AG08395 (cell line): Measurements from ENCODE around the gene FASTKD3.

Source experiments
- DNase-seq: peaks from one replicate; pipeline ENCODE4 v3.0.0; 2012; ENCODE audit warnings: mixed read lengths, low spot score

FASTKD3 gene

DNA sequence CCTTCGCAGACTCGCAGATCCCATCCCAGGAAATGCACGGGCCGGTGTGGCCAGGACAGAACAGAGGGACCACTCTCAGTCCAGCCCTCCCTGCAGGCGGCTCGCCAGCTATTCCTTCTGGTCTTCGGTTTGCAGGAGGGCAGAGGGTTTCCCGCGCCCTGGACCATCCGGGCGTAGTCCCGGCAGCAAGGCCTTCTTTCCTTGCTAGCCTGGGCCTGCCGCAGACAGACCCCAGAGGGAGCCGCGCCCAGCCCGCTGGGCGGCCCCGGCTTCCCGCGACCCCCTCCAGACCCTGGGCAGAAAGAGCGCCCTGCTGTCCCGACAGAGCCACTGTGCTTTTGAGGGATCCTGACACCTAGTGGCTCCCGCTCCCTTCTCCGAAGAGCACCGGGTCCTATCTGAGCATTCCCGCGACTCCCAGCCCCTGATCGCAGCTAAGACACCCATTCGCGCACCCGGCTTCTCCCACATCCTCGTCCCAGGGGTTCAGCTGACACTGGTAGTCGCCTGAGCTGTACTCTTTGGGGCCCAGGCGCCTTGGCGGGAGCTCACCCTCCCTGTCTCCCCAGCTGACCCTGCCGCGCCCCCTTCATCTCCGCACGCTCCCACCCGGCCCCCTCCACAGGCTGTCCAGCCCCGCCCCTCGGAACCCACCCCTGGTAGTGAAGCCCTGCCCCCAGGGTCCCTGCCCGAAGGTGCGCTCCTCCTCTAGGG, 19.0 kb downstream of the FASTKD3 start:
- DNase-seq: no peak

DNA sequence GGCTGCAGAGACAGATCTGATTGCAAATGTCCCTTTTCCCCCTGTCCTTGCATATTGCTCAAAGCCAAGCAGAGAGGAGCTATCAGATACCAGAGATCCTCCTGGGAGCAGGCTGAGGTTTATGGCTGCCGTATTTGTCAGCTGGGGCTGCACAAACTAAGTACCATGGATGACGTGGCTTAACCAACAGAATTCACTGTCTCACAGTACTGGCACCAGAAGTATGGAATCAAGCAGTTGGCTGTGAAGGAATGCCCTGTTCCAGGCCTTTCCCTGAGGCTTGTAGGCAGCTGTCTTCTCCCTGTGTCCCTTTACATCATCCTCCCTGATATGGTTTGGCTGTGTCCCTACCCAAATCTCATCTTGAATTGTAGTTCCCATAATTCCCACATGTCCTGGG, 20.5 kb downstream of the FASTKD3 start:
- DNase-seq: peak; percentile 31

DNA sequence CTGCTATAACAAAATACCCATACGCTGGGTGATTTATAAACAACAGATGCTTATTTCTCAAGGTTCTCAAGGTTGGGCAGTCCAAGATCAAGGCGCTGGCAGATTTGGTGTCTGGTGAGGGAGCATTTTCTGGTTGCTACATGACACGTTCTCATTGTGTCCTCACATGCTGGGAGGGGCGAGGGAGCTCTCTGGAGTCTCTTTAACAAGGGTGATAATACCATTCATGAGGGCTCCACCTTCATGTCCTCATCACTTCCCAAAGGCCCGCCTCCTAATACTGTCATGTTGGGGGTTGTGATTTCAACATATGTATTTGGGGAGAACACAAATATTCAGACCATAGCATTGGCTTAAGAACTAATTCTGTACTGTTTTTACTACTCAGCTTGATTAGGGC, 22.5 kb downstream of the FASTKD3 start:
- no peak for DNase-seq

DNA sequence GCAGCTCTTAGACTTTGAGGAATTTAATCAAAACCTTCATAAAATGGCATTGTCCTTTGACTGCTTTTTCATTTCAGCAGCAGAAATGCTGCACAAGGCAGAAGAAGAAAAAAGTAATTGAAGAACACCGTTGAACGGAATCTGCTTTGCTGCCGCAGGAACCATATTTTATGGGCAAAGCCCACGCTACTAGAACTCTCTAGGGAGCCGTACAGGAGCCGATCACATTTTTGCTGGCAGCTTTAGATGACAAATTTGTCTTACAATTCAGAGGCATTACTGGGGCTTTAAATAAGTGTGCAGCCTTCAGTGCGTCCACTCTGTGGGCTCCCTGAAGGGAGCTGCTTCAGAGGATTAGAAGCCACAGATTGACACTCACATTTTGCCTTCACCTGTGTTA, 23.3 kb downstream of the FASTKD3 start:
- no peak for DNase-seq

DNA sequence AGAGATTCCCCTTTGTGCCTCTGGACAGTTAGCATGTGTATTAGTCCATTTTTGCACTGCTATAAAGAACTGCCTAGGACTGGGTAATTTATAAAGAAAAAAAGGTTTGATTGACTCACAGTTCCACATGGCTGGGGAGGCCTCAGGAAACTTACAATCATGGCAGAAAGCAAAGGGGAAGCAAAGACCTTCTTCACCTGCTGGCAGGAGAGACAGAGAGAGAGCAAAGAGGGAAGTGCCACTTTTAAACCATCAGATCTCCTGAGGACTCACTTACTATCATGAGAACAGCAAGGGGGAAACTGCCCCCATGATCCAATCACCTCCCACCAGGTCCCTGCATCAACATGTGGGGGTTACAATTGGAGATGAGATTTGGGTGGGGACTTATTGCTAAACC, 23.9 kb downstream of the FASTKD3 start:
- no peak for DNase-seq

DNA sequence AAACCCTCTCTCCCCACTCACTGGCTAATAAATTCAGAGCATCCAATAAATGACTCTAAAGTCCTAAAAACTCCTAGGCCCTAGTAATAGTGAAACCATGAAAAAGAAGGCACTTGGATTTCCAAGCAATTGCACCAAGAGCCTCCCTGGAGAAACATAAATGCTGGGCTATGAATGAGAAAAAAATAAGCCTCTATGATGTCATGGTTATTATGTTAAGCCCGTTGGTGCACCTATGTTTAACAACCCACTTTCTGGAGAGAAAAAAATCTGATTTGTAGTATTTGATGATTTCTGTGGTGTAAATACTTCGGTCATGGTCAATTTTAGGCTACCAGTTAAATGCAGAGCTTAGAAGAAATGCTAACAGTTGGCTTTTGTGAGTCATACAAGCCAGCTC, 26.3 kb downstream of the FASTKD3 start:
- no peak for DNase-seq

DNA sequence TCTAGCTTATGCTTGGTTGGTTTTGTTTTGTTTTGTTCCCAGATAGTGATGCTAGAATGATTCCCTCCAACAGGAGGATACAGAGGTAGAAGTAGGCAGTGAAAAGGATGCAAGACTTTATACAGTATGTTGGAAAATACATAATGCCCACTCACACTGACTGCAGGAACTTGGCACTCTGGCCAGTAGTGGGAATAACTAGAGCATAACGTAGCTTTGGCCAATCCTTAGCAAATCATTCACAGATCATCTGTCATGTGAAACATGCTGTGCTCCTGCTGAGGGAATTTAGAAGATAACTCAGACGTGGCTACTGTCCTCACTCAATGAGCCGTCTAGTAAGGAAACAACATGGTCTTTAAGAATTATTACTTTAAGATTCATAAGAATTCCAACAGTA, 31.4 kb downstream of the FASTKD3 start:
- no peak for DNase-seq

DNA sequence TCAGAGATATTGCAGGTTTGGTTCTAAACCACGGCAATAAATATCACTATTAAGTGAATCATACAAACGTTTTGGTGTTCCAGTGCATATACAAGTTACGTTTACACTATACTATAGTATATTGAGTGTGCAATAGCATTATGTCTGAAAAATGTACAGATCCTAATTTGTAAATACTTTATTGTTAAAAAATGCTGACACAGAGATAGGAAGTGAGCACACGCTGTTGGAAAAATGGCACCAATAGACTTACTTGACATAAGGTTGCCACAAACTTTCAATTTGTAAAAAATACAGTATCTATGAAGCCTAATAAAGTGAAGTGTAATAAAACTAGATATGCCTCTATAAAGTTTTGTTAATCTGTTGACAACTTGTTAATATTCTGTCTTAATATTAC, 33.8 kb downstream of the FASTKD3 start:
- no peak for DNase-seq

DNA sequence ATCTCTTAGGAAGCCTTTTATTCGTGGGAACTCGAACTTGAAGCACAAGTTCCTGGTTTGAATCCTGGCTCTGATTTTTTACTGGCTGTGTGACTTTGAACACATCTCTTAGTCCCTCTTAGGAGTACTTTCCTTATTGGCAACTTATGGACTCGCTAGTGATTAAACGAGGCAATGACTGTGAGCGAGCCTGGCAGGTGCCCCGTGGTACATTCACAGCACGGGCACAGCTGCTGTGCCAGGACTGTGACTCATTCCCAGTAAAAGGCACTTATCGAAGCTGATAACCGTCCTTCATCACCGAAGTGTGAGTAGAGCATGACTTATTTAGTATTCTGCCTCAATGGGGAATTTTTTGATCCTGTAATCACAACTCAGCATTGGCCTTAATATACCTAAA, 40.6 kb downstream of the FASTKD3 start:
- no peak for DNase-seq

DNA sequence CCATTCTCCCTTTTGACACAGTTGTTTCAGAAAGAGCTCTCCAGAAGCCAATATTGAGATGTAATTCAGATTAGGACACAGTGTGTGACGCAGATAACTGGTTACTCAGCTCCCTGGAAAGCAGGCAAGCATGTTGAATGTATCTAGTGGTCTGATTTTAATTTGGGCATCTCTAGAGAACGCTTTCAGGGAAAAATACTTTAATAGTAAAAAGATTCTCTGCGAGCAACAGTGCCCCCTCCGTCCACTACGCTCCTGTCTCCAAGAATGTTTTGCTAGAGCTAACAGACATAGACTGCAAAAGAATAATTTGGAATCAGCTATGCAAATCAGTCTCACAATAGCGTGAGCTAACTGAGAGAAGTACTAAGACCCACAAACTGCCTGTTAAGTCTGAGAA, 41.2 kb downstream of the FASTKD3 start:
- DNase-seq: peak; percentile 21

DNA sequence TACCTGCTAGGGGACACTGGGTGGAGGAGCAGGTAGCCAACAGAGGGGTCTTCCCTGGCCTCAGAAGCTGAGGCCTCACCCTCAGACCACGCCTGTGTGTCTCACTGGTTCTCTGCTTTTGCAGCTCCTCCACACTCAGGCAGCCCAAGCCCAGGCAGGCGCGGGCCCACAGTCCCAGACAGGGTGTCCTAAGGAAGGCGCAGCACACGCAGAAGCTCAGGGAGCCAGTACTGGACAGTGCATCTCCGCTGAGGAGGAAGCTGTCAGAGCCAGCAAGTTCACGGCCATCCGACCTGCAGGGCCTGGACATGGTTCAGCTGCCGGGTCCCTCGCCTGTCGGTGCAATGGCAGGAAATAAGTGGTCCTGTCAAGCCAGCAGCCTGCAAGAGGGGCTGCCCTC, 43.2 kb downstream of the FASTKD3 start:
- no peak for DNase-seq

DNA sequence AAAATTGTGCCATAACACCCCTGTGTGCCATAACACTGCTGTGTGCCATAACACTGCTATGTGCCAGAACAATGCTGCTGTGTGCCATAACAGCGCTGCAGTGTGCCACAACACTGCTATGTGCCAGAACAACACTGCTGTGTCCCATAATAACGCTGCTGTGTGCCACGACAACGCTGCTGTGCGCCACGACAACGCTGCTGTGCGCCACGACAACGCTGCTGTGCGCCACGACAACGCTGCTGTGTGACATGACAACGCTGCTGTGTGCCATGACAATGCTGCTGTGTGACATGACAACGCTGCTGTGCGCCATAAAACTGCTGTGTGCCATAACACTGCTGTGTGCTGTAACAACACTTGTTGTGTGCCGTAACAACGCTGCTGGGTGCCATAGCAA, 43.8 kb downstream of the FASTKD3 start:
- no peak for DNase-seq

DNA sequence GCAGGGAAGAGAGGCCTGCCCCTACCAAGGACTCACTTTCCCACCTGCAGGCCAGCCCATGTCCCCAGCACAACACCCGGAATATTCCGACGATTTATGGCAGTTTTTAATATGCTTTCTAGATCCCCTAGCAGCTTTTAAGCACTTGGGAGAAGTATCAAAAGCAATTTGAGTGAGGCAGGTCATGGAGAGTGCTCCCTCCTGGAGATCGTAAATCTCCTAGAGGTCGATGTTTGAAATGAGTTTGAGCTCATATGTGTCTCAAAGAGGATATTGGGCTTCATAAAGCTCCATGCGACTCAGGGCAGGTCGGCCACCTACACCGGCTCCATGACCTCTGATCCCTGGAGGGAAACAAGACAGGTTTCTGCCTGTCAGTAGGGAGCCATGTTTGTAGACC, 45.2 kb downstream of the FASTKD3 start:
- no peak for DNase-seq

DNA sequence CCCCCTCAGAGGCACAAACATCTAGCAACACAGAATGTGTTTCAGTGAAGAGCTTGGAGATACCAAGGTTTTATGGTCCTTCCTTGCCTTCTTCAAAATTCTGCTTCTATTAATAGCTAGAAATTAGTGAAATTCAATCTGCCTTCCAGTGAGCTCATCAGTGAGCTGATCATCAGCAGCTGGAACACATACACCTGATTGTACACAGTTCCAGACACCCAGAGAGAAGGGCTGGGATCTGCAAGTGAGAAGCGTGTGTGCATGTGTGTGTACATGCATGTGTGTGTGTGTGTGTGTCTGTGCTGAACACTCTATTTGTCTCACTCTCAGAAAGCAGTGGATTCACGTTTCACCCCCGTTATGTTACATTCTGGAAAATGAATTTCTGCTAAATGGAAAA, 46.4 kb downstream of the FASTKD3 start:
- no peak for DNase-seq

DNA sequence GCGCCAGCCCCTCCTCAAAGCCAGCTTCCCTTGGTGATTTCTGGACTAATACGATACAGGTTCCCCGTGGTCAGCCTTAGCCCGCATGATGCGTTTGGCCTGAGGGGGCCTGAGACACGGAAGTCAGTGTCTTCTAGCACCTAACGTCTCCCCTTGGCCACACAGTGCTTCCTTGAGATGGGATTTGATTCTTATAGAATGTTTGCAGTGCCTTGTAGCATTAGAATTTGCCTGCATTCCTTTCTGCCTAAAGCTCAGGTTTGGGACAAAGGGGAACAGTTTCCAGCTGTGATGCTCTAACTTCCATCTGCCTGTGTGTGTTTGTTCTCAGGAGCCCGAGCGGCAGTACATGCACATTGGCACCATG, 52.3 kb downstream of the FASTKD3 start:
- no peak for DNase-seq

DNA sequence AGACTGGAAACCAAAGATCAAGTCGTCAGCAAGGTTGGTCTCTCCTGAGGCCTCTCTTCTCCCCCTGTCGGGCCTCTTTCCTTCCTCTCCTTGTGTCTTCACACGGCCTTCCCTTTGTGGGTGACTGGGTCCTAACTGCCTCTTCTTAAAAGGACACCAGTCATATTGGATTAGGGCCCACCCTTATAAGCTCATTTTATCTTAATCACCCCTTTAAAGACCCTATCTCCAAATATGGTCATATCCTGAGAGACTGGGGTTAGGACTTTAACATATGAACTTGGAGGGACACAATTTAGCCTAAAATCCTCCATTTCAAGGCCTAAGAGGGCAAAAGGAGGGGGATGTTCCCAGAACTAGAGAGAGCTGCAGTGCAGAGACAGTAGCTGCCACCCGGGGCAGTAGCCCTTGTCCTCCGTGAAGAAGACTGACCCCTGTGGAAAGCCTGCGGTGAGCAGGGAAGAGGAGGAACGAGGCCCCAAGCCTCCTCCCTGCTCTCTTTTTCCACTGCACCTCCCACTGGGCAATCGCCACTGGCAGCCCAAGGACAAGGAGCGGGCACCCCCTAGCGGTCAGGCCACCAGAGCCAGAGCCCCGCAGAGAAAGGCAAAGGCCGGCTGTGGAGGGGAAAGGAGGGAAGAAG, 52.8 kb downstream of the FASTKD3 start:
- peak; percentile 80 for DNase-seq

DNA sequence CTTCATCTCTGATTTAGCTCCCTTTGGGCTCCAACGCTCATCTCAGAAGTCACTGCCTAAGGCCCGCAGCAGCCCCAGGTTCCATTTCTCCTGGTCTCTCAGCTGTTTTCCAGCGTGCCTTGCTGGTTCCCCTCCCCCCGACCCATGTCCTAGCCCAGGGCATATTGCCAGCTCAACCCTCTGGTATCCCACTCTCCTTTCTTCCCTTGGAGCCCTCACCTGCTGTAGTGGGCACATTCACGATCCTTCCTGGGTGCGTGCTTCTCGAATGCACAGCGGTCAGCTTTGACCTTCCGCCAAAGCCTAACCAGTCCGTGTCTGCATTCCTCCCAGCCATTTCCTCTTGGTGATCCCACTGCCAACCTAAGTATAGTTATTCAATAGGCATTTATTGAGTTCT, 54.0 kb downstream of the FASTKD3 start:
- no peak for DNase-seq

DNA sequence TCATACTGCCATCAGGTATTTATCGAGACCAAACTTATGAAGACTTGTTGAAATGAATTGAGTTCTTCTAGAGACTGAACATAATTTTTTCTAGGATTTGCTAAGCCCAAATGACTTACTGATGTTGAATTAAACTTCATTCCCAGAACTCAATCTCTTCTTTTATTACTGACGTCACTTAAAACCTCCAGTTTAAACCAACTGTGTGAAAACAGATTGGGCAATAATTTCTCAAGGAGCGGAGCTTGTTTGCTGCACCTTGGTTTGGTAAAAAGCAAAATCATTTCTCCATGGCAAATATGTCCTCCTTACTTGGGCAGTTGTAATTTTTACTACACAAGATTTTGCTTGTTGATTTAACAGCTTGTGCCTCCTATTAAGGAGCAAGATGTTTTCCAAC, 55.3 kb downstream of the FASTKD3 start:
- DNase-seq: no peak

DNA sequence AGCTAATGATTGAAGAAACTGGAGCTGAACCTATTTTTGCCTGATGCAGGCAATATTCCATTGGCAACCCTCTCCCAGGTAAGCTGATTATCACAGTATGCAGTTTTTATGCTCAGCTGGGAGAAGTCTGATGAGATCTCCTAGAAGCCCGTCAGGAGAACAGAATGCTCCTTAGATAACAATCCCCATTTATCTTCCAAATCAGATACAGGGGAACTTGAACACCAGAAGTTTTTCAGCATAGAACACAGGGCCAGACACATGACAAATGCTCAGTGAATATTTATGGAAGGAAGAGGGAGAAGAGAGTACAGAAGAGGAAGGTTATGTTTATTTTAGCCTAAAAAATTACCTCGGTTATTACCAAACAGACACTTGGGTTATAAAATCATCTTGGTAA, 55.8 kb downstream of the FASTKD3 start:
- no peak for DNase-seq

DNA sequence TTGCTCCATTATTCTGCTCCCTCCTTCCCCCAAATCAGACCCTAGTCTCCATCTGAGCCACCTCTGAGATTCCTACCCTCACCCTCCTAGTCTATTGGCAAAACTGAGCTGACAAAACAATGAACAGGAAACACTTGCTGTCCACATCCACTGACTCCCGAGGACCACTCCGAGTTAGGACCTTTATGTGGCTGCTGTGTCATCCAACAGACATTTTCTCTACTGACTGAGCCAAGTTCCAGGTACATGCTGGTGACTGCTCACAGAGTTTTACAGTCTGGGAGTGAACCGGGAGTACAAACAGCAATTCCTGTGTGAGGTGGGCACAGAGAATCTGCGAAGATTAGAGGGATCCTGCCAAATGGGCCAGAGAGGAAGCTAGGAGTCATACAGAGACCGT, 57.1 kb downstream of the FASTKD3 start:
- no peak for DNase-seq
